GM18867 (cell line): Measurements from ENCODE around the gene BGN.

Experiments
- ATAC-seq: cut with Tn5 transposase; IDR thresholded peaks from one replicate; pipeline ENCODE4 v1.9.1; 2021; ENCODE audit warnings: mild to moderate bottlenecking, moderate library complexity; ENCODE audit not compliant: unreplicated experiment

Gene BGN

DNA sequence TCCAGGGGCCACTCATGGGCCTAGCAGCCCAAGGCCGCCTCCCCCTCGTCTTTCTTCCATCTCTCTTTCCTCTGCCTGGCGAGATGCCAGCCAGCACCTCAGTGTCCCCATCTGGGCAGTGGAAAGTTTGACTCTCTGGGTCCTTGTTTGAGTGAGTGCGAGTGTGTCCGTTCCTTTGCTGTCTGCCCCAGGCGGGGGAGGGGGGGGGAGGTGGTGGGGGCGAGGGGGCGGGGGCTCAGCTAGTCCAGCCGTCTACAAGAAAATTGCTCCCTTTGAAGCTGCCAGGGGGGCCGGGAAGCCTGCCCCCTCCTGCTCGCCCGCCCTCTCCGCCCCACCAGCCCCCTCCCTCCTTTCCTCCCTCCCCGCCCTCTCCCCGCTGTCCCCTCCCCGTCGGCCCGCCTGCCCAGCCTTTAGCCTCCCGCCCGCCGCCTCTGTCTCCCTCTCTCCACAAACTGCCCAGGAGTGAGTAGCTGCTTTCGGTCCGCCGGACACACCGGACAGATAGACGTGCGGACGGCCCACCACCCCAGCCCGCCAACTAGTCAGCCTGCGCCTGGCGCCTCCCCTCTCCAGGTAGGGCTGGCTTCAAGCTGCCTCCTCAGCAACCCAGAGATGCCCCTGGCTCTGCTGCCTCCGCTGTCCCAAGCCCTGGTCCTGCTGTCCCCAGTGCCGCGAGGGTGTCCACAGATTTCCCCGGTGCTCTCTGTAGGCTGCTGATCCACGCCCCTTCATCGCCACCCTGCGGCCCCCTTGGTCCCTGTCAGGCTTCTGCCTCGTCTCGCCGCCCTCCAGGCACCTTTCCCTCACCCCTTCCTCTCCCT is at the start of gene BGN:
BGN (plus strand) TSS at position 440 of the 821 bp plus-strand sequence. CDS start 9,652 bp downstream, outside the sequence.
- ATAC-seq = no peak

DNA sequence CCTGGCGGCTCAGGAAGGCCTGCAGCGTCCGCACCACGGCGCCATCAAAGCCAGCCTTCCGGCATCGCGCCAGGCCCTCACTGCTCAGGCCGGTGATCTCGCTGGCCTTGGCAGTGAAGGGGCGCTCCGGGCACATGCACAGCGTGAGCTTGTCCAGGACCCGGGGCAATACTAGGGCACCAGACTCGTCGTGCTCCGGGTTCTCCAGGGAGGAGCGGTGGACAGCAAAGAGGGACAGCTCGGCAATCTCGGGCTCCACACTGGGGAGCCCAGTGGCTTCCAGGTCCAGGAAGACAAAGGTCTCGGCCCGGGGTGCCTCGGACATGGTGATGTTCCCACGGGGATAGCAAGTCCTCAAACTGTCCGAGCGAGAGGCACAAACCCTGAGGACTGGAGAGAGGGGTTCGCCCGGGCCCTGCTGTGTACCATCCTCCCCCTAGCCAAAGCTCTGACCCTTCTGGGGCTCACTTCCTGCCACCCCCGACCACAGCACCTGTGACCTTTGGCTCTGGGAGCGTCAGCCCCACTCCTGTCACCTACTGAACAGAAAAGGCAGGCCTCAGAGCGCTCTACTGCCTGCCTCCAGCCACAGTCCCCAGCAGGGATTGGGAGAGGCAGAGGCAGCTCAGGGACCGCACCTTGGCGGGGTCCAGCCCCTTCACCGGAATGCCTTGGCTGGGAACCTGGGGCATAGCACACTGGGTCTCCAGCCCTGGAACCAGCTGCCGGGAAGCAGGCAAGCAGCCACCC is 49.5 kb upstream of the BGN start:
- ATAC-seq = no peak

DNA sequence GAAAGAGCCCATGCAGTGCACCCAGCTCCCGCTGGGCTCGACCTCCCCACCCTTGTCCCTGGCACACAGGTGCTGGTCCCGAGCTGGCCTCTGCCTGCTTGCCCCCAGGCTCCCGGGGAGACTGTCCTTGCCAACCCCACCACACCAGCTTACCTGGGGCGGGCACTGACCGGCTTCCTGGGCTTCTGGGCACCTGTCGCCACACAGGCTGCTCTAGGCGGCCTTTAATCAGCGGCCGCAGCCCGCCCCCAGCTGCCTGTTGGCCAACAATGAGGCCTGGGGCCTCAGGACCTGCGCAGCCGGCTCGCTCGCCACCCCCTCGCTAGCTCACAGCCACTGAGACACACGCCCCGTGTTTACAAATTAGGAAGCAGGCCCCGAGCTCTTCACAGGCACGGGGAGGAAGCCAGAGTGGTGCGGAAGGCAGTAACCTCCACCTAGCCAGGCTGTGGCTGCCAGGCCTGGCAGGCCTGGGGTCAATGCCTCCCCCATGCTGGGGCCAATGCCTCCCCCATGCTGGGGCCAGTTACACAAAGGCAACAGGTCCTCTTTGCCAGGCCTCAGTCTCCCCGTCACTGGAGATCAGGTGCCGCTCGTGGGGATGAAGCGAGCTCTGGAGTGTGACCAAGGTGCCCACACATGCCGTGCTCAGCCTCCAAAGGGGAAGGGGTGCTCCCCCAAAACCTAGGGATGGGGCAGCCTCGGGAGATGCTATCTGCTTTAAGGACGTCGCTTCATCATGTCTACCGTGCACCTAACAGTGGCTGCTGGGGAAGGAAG is 48.7 kb upstream of the BGN start, which contains the start of gene TREX2:
TREX2 (minus strand) TSS at position 201 of the 780 bp plus-strand sequence. CDS start 626 bp downstream, outside the sequence.
- no peak for ATAC-seq

DNA sequence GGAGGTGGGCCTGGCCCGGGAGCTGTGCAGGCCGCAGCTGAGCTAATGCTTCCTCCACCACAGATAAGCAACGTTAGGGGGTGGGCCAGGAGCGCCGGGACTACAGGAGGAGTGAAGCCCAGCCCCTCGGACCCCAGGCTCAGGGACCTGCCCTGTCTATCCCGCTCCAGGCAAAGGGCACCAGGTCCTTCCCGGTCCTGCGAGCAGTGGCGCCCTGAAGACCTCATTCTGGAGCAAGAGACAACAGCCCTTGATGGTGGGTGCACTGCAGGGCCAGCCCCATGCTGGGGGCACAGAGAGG is 48.2 kb upstream of the BGN start:
- ATAC-seq = no peak

DNA sequence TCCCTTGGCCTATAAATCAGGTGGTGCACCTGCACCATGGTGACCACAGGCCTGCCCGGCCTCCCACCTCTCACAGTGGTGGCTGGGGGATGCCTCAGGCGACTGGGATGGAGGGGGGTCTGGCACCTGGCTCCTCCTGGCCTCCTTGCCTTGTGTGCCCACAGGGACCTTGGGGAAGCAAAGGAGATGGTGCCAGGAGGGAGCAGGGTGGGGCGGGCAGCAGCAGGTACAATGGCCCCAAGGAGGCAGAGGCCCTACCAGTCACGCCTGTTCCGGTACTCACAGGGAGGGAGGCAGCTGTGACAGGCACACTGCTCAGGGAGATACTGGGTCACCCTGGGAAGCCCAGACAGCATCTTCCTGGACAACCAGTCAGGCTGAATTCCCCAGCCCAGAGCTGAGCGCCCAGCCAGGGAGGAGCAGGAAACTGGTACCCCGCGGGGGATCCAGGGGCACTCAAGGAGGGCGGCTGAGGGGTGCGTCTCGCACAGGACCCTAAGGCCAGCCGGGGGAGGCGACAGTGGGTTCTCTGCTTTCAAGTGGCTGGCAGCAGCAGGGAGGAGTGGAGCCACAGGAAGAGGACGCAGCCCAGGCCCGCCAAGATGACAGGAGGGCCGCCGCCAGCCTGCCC is 47.7 kb upstream of the BGN start:
- ATAC-seq = no peak

DNA sequence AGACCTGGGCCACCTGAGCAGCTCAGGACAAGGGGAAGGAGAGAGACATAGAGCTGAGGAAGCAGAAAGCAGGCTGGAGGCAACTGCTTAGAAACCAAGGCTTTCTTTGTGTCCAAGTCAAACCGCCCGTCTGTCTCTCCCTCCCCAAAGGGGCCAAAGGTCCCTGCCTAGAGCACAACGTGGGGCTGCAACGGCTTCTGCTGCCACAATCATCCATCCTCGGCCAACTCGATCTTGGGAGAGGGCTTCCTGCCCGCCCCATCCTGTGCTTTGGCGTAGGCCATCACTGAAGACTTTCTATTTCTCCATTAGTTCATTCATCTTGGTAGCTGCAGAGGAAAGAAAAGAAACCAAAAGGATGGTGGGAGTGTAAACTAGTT is 47.2 kb upstream of the BGN start:
- no peak for ATAC-seq

DNA sequence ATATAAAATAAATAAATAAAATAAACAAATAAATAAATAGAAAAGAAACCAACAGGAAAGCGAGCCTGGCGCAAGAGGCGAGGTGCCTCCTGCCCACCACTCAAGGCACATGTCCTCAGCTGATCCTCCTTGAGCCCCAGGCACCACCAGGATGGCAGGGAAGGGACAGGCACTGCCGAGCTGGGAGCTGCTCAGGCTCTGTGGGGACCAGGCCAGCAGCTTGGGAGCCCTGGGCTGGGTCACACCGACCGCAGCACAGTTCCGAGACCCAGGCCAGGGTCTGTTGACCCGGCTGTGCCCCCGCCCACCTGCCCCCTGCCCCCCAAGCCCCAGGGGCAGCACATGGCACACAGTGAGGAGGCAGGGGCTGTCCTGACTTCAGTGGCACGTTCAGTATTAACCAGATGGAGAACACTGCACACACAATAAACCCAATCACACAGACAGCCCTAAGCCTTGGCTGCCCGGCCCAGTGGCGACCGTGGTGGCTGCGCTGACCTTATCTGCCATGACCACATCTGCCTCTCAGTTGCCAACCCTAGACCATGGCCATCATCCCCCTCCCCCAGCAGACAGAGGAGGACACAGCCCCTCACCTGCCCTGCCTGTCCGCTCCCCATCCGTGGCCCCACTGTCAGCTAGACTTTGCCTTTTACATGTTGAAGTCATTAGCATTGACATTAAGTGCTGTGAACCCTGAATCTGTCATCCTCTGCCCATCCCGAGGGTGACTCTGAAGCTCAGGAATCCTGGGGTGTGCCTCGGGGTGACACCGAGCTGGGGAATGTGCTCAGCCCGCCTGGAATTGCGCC is 46.0 kb upstream of the BGN start:
- ATAC-seq = no peak

DNA sequence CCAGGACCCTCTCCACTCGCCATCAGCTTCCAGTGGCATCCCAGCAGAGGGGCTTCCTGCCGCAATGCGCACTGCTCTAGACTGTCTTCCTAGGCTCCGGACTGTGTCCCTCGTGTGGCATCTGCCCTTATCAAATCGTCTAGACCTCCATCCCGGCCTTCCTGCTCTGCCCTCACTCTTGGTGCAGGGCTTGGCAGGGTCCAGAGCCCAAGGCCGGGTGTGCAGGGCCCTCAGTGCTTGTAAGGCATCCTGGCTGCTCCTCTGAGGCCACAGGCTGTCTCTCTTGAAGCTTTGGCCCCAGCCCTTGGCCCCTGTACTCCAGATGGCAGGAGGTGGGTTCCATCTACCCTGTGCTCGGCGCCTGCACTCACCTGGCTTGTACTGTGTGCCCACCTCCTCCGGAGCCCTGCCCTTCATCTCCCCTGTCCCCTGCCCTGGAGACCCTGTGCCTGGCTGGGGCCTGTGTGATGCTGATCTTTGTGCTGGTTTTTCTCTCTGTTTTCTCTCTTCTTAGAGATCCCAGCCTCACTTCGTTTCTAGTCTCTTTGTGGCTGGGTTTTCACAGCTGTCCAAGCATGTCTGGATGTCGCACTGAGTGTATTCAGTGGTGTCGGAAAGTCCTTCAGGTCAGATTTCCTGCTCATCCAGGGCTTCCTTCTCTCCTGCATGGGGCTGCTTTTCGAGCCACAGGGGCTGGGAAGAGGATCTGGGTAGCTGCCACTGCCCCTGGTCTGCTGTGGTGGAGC is 45.2 kb upstream of the BGN start:
- no peak for ATAC-seq

DNA sequence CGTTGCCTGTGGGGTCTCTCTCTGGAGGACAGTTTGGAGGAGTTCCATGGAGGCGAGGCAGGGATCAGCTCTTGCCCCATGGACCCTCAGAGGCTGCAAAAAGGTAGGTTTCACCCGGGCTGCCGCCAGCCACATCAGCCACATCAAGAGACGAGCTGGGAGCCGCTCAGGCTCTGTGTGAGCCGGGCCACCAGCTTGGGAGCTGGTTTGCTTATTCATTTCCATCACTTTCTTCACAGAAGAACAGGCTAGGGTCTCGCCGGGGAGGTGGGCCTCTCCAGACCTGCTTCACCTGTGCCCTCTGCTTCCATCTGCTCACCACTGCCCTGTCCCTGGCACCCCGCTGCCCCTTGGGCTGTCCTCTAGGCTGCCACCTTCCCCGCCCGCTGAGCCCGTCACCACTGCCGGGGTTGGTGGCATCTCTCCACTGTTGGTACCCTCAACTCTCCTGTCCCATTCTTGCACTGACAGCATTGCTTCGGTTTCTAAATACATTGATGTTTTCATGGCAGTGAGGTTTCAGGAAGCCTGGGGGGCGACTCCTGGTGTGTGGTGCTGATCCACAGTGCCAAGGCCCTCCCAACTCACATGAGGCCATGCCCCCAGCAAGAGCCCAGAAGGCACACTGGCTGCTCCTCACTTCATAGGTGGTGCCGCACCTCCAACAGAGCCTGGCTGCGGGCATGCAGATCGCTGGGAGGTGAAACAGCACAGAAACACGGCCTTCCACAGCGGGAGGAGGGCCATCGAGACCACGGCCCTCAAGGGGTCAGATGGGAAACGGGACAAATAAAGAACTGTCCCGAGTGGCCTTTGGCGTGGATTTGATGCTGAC is 44.4 kb upstream of the BGN start:
- no peak for ATAC-seq

DNA sequence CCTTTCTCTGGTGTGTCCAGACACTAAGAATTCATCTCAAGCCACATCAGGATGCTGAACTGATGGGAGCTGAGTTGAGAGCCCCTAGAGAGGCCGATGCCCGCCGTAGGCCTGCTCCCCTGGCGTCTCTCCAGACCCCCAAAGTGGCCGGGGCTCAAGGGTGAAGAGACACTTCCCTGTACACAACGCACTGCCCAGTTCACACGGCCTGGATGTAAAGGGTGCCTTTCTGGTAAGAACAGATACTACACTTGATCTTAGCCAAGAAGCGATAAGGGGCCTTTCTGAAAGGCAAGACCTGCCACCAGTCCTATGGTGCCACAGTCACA is 43.9 kb upstream of the BGN start:
- no peak for ATAC-seq

DNA sequence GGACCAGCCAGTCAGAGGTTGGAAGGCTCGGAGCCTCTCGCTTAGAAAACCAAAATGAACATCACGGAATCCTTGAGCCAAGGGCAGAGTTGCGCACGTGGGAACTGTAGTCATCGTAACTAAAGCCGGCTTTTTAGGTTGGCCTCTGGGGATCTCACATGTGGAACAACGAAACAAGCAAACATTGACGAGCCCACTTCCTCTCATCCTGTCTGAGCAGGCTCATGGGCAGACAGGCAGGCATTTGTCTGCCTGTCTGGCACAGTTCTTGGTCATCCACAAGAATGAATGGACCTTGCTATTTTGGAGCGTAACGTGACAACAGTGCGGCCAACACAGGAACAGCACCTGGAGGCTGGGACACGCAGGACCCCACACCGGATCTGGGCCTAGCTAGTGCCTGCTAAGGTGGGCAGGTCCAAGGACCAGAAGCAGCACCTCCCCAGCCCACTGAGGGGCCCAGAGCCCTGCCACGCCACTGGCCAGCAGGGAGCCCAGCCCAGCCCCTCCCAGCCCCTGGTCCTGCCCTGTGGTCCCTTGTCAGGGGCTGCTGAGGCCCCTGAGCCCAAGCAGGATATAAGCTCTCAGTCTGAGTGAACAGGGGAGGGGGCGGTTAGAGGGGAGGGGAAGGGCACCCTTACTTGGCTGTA is 39.8 kb upstream of the BGN start:
- no peak for ATAC-seq

DNA sequence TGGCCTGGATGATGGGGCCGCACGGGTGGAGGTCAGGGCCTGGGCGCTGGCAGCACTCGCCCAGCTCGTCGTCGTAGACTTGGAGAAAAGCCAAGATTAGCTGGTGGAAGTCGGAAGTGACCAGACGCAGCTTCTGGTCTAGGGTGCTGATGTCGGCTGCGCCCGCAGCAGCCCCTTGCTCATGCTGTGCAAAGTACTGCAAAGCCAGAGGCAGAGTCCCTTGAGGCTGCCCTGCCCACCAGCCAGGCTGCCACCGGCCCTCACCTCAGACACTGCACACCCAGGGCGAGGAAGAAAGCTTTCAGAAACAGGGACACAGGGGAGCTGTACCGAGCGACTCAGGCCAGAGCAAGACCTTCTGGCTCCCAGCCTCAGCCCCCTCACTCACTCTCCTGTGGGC is 39.2 kb upstream of the BGN start:
- ATAC-seq = no peak

DNA sequence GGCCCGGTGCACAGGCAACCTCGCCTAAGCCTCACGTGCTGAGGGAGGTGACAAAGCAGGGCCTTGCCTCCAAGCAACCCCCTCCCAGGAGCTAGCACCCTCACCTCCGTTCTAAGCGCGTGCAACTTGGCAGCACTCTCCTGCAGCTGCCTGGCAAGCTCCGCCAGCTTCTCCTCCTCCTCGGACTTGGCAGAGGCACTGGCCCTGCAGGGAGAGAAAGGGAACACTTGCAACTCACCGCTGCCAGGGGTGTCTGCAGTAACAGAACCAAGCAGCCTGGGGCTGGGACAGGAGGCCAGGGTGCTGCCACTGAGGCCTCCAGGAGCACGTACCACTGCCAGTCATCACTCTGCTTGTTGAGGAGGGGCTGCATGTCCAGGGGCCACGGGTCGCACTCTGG is 38.6 kb upstream of the BGN start:
- ATAC-seq = no peak

DNA sequence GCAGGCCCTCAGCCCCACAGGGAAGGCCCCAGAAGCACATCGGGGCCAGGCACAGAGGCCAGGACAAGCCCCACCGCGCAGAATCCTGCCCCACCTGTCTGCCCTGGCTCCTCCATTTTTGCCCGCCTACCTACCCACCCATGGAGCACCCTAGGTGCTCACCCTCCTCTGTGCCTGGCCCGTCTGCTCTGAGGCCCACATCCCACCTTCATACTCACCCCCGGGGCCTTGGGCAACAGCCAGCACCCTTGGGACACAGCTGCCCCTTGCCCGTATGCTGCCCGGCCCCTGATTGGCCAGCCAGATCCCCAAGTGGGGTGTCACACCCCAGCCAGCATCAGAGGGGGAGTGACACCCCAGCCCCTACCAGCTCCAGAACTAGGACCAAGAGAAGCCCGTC is 38.1 kb upstream of the BGN start:
- ATAC-seq = no peak

DNA sequence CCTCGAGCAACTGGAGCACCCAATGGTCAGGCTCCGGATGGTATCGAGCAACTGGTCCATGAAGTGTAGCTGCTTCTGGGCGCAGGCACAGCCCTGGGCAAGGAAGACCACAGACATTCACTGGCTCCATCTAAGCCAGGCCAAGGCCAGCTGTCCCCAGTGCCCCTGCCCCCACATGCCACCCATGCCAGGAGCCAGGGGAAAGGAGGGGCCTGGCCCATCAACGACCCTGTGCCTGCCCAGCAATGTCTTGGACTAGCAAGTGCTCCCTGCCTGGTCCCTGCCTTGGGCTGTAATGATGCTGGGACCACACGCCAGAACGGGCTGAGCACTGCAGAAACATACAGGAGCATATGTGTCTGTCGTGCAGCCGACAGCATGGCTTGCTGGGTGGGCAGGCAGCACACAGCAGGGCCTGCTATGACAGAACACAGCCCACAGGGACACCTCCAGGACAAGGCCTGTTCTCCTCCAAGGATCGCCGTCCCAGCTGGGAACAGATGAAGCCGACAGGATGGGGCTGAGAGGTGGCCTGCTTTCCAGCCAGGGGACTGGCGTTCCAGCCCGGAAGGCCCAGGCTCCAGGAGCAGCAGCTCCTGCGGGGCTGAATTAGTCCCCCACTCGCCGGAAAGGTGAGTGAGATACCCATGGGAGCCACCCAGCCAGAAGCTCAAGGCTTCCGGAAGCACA is 37.5 kb upstream of the BGN start:
- no peak for ATAC-seq

DNA sequence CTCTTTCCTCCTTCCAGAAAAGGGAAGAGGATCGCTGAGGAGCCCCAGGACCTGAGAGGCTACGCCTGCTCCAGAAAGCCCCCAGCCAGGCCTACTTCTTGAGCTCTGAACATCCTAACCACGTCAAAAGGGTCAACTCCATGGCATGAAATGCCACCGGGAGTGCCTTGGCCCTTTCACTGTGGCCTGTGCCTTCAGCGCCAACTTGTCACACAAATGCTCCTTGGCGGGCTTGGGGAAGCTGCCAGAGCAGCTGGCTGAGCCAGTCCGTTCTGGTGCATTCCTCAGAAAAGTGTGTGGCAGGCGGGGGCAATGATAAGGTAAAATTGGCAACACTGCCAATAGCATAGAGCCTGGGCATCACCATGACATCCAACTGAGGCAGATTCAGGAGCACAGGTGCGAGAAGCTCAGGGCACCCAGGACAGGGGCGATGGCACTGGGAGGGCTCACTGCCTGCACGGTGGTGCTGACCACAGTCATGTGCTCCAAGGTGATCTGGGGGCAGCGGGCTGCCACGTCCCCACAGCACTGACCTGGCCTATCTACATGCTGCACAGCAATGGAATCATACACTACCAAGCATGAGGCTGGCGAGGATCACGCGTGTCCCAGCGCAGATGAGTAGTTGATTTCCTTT is 36.8 kb upstream of the BGN start:
- no peak for ATAC-seq

DNA sequence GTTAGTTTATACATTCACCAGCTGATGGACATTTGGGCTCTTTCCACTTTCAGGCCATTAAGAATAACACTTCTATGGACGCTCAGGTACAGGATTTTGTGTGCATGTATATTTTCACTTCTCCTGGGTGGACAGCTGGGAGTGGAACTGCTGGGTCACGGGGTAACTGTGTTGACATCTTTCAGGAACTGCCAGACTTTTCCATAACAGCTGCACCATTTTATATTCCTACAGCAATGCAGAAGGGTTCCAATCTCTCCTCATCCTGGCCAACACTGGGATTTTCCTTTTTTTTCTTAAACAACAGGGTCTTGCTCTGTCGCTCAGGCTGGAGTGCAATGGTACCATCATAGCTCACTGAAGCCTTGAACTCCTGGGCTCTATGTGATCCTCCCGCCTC is 36.3 kb upstream of the BGN start:
- no peak for ATAC-seq
